Gastroesophageal sphincter (tissue), 4 donors: Measurements from ENCODE around the gene KCNS1. TPM values are rescaled to one million over a fixed set of nuclear protein-coding genes. Genes with fewer than 3 reads are reported as not detected.
A peak's percentile ranks its signal among the peaks of the same experiment; 100 is the strongest.

Experiments used
- ATAC-seq: fragments of 150-250 bp; one replicate; pipeline ENCODE4 v1.9.1; 2016; ENCODE audit warnings: mild to moderate bottlenecking, moderate library complexity
- H3K27ac ChIP-seq, 4 donors: fragments of 200-600 bp; sonication (generic) in 3 of 4; 1 replicate in 3 of 4; 2 replicates in 1 of 4; pipeline ENCODE4 v1.5.1; 2016 to 2019
- H3K27me3 ChIP-seq: fragments of 200-600 bp; sonication (generic); one replicate; pipeline ENCODE4 v1.5.1; 2019
- H3K36me3 ChIP-seq, 2 donors: fragments of 200-600 bp; sonication (generic); one replicate each; pipeline ENCODE4 v1.5.1; 2019; ENCODE audit warnings: control low read depth in 1 of 2
- H3K4me1 ChIP-seq, 3 donors: fragments of 200-600 bp; sonication (generic); 1 replicate in 2 of 3; 2 replicates in 1 of 3; pipeline ENCODE4 v1.5.1; 2016 to 2019; ENCODE audit warnings: control low read depth in 2 of 3
- H3K4me3 ChIP-seq, 2 donors: fragments of 200-600 bp; sonication (generic); one replicate each; pipeline ENCODE4 v1.5.1; 2019; ENCODE audit warnings: mild to moderate bottlenecking in 1 of 2, moderate library complexity in 1 of 2
- H3K9me3 ChIP-seq, 3 donors: fragments of 200-600 bp; sonication (generic); one replicate each; pipeline ENCODE4 v1.5.1; 2017 to 2019; ENCODE audit warnings: control low read depth in 2 of 3
- CTCF ChIP-seq, 4 experiments: fragments of 200-600 bp in 2 of 4; fragments of 450-650 bp in 2 of 4; sonication (generic) in 1 of 4; IDR thresholded peaks; one replicate each; pipeline ENCODE4 v1.5.1; 2017 to 2019; ENCODE audit warnings: antibody characterized with exemption in 4 of 4, mild to moderate bottlenecking in 2 of 4, moderate library complexity in 2 of 4
- EP300 ChIP-seq: sonication (generic); formaldehyde crosslinking; IDR thresholded peaks from one replicate; pipeline ENCODE4 v1.6.1; 2017; ENCODE audit warnings: antibody characterized with exemption, mild to moderate bottlenecking
- POLR2A ChIP-seq, 2 donors: fragments of 450-650 bp; IDR thresholded peaks; one replicate each; pipeline ENCODE4 v1.6.1; 2017; ENCODE audit warnings: antibody characterized with exemption in 2 of 2, mild to moderate bottlenecking in 2 of 2, moderate library complexity in 1 of 2
- POLR2AphosphoS5 ChIP-seq: sonication (generic); formaldehyde crosslinking; IDR thresholded peaks from one replicate; pipeline ENCODE4 v1.6.1; 2017; ENCODE audit warnings: antibody characterized with exemption
- WGBS, 2 donors: methylation state at CpG; one replicate each; pipeline ENCODE4 v1.1.5; 2018; ENCODE audit warnings: low coverage in 1 of 2; 5-methylcytosine and 5-hydroxymethylcytosine counted together
- total RNA-seq, 4 donors: library from RNA; depleted of rRNA; stranded (reverse); fragments of >200 nt; gene quantifications; one replicate each; pipeline ENCODE4 v1.1.0, GENCODE V29; 2016

The KCNS1 gene
- total RNA-seq, 4 donors from 2014 or later, result not detected

DNA sequence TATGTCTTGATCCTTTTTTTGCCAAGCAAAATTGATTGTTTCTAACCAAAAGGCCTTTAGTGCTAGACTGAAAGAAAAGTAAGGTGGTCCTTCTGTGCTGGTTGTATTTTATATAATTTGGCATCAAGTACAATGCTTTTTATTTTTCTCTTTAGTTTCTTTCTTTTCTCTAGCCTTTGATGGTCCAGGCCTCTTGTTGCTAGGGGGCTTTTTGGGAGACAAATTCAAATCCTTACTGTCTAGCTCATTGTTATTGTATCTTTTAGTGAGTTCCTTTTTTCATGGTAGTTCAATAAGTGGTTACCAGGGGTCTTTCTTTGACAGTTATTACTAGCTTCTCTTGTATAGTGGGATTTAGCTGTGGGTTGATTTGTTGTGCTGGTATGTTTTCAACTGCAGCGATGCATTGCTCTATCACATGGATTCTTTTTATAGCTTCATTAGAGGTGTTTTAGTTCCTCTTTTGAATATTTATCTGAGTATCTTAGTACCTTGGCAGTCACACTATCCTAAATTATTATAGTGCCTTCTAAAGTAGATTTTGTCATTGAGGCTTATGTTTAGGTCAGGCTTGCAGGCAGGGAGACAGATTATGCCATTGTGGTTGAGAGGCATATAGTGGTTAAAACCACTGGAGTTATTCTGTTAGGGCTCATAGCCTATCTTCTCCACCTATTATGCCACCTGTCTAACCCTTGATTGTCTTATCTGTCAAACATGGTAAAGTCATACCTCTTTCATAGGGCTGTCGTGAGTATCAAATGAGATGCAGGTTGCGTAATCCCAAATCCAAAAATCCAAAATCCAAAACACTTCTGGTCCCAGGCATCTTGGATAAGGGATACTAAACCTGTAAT is 49.5 kb downstream of the KCNS1 start:
- 77 to 82% methylated on average over 2 to 3 of the region's 3 CpGs for WGBS, 2 donors
- Histone ChIP-seq H3K27me3 (no peaks in the 10 kb centered on the region), H3K9me3 (no peaks in the 10 kb centered on the region), H3K4me1 (peaks cover 0 to 39% (median 0%) of the 10 kb centered on the region in 3 donors), H3K4me3 (no peak overlapping the region), H3K36me3 (peaks cover 0 to 12% of the 10 kb centered on the region in 2 donors), H3K27ac (no peak overlapping the region)
- TF ChIP-seq EP300 (no peak), POLR2AphosphoS5 (no peak), CTCF (IDR thresholded peaks at IDR 0.05) (no peak), POLR2A (IDR thresholded peaks at IDR 0.05) (no peak)
- no peak for ATAC-seq

DNA sequence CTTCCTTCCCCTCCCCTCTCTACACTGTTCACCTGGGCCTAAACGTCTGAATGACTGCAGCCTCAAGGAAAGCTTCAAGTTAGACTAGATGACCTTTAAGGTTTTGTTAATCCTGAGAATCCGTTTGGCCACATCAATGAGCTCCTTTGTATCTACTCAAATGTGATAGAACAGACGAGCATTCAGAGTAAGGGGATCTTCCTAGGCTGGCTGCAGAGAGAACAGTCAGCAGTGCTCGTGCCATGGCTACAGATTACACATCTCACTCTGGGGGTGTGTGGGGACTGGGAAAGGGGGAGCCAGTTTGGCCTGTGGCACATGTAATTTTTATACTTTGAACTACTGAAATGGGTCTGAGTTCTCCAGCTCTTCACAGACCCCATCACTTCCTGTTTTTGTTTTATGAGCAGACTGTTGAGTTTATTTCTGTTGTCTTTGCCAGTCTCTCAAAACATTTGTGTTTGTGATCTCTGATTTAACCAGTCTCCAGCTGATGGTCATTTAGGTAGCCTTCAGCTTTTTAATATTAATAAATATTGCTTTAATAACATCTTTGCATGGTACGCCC is 50.9 kb downstream of the KCNS1 start:
- Histone ChIP-seq H3K9me3 (no peaks in the 10 kb centered on the region), H3K36me3 (peaks cover 0 to 12% of the 10 kb centered on the region in 2 donors), H3K27ac (peak overlapping the region in 1 of 4 donors; percentile 4), H3K4me3 (no peak overlapping the region), H3K4me1 (peaks cover 0 to 39% (median 0%) of the 10 kb centered on the region in 3 donors), H3K27me3 (no peaks in the 10 kb centered on the region)
- no peak for TF ChIP-seq EP300
- no peak for ATAC-seq
- WGBS, 2 donors, result 41 to 58% methylated on average over 3 to 4 of the region's 5 CpGs

GRCh38 chr20:45049438-45049837 is 51.5 kb downstream of the KCNS1 start:
- H3K27me3 ChIP-seq, result no peaks in the 10 kb centered on the region
- H3K9me3 ChIP-seq, result no peaks in the 10 kb centered on the region
- no peak for TF ChIP-seq POLR2AphosphoS5
- no peak for TF ChIP-seq CTCF (IDR thresholded peaks at IDR 0.05)
- no peak for TF ChIP-seq EP300
- no peak for TF ChIP-seq POLR2A (IDR thresholded peaks at IDR 0.05)
- WGBS, 2 donors, result 38 to 58% methylated on average over 3 of the region's 3 CpGs
- peaks cover 0 to 12% of the 10 kb centered on the region in 2 donors for H3K36me3 ChIP-seq
- H3K4me3 ChIP-seq, result no peak overlapping the region
- no peak for ATAC-seq
- peaks cover 0 to 39% (median 0%) of the 10 kb centered on the region in 3 donors for H3K4me1 ChIP-seq
- H3K27ac ChIP-seq, result peak overlapping the region in 1 of 4 donors; percentile 4

GRCh38 chr20:45047581-45048119 is 53.3 kb downstream of the KCNS1 start:
- Histone ChIP-seq H3K4me3 (no peak overlapping the region), H3K9me3 (no peaks in the 10 kb centered on the region), H3K4me1 (peaks cover 0 to 32% (median 0%) of the 10 kb centered on the region in 3 donors), H3K36me3 (peaks cover 0 to 6% of the 10 kb centered on the region in 2 donors), H3K27me3 (no peaks in the 10 kb centered on the region), H3K27ac (no peak overlapping the region)
- 71 to 78% methylated on average over 2 of the region's 2 CpGs for WGBS, 2 donors
- TF ChIP-seq POLR2A (IDR thresholded peaks at IDR 0.05), result no peak
- TF ChIP-seq EP300, result no peak
- no peak for TF ChIP-seq CTCF (IDR thresholded peaks at IDR 0.05)
- TF ChIP-seq POLR2AphosphoS5, result no peak
- ATAC-seq, result no peak

DNA sequence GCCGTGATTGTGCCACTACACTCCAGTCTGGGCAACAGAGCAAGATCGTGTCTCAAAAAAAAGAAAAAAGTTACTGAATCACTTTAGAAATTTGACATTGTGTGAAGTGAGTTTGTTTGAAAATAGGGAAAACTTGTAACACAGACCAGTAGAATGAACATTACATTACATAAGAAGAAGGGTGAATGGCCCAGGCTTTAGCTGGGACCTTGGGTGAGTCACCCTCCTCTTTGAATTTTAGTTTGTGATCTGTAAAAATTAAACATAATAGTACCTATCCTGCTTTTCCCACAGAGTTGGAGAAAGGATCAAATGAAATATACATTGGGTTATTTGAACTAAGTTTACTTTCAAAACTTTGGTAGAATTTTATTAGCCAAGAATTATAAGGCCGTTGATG is 56.3 kb downstream of the KCNS1 start:
- Histone ChIP-seq H3K36me3 (peaks cover 0 to 10% of the 10 kb centered on the region in 2 donors), H3K4me1 (peaks cover 0 to 16% (median 0%) of the 10 kb centered on the region in 3 donors), H3K4me3 (no peak overlapping the region), H3K27ac (no peak overlapping the region), H3K27me3 (no peaks in the 10 kb centered on the region), H3K9me3 (no peaks in the 10 kb centered on the region)
- 79 to 83% methylated on average over 3 of the region's 3 CpGs for WGBS, 2 donors
- TF ChIP-seq POLR2A (IDR thresholded peaks at IDR 0.05) (no peak), EP300 (no peak), CTCF (IDR thresholded peaks at IDR 0.05) (no peak), POLR2AphosphoS5 (no peak)
- ATAC-seq, result no peak
